HepG2 (cell line): ENCODE data around the gene AKAP10. TPM values are rescaled to one million over a fixed set of nuclear protein-coding genes. Genes with fewer than 3 reads are reported as not detected.

Source experiments
- ARID4A ChIP-seq: sonication (generic); formaldehyde crosslinking; IDR thresholded peaks from 2 replicates; pipeline ENCODE4 v1.5.0; 2020; ENCODE audit warnings: mild to moderate bottlenecking, missing genetic modification reagents, borderline replicate concordance
- ATF1 ChIP-seq: IDR thresholded peaks from 2 replicates; pipeline ENCODE4 v1.6.1; 2016; ENCODE audit warnings: mild to moderate bottlenecking, control low read depth
- ATRX ChIP-seq: sonication (generic); formaldehyde crosslinking; IDR thresholded peaks from 2 replicates; pipeline ENCODE4 v1.4.0; 2020; ENCODE audit warnings: missing genetic modification reagents, borderline replicate concordance
- DRAP1 ChIP-seq: IDR thresholded peaks from 2 replicates; pipeline ENCODE4 v1.6.1; 2016; ENCODE audit warnings: missing genetic modification reagents, missing compliant biosample characterization
- GPN1 ChIP-seq: sonication (generic); formaldehyde crosslinking; IDR thresholded peaks from 2 replicates; pipeline ENCODE4 v1.5.1; 2020; ENCODE audit warnings: missing genetic modification reagents, borderline replicate concordance
- IRF9 ChIP-seq: sonication (generic); formaldehyde crosslinking; IDR thresholded peaks from 2 replicates; pipeline ENCODE4 v1.8.0; 2022; ENCODE audit warnings: missing genetic modification reagents, mild to moderate bottlenecking, borderline replicate concordance
- KMT2A ChIP-seq: sonication (generic); formaldehyde crosslinking; IDR thresholded peaks from 2 replicates; pipeline ENCODE4 v1.4.0; 2020; ENCODE audit warnings: missing genetic modification reagents
- MIER3 ChIP-seq: IDR thresholded peaks from 2 replicates; pipeline ENCODE4 v1.6.1; 2016; ENCODE audit warnings: missing compliant biosample characterization, borderline replicate concordance
- NFYC ChIP-seq: IDR thresholded peaks from 2 replicates; pipeline ENCODE4 v1.6.1; 2016; ENCODE audit warnings: missing genetic modification reagents, missing compliant biosample characterization
- RFX5 ChIP-seq: IDR thresholded peaks from 2 replicates; pipeline ENCODE4 v1.6.1; 2011; ENCODE audit warnings: low read depth, low read length, improper control_type of control experiment
- RXRA ChIP-seq: sonication (generic); formaldehyde crosslinking; IDR thresholded peaks from 2 replicates; pipeline ENCODE4 v1.5.1; 2020; ENCODE audit warnings: missing genetic modification reagents
- SMYD3 ChIP-seq: sonication (generic); formaldehyde crosslinking; IDR thresholded peaks from 2 replicates; pipeline ENCODE4 v1.8.1; 2023; ENCODE audit warnings: mild to moderate bottlenecking, missing genetic modification reagents
- TBP ChIP-seq: sonication (generic); formaldehyde crosslinking; IDR thresholded peaks from 2 replicates; pipeline ENCODE4 v1.5.0; 2020; ENCODE audit warnings: missing genetic modification reagents
- TCF7 ChIP-seq: sonication (generic); IDR thresholded peaks from 2 replicates; pipeline ENCODE4 v1.6.1; 2016; ENCODE audit warnings: antibody characterized with exemption, low read depth
- ZNF280B ChIP-seq: sonication (generic); formaldehyde crosslinking; IDR thresholded peaks from 2 replicates; pipeline ENCODE4 v1.5.0; 2020; ENCODE audit warnings: missing genetic modification reagents, mild to moderate bottlenecking, borderline replicate concordance
- ZNF292 ChIP-seq: sonication (generic); formaldehyde crosslinking; IDR thresholded peaks from 2 replicates; pipeline ENCODE4 v1.8.1; 2022; ENCODE audit warnings: mild to moderate bottlenecking, low read depth, missing genetic modification reagents, borderline replicate concordance
- ZNF337 ChIP-seq: sonication (generic); formaldehyde crosslinking; IDR thresholded peaks from 2 replicates; pipeline ENCODE4 v1.5.1; 2020; ENCODE audit warnings: missing genetic modification reagents, low read depth, mild to moderate bottlenecking, borderline replicate concordance
- ZNF367 ChIP-seq: sonication (generic); formaldehyde crosslinking; IDR thresholded peaks from 2 replicates; pipeline ENCODE4 v1.4.0; 2020; ENCODE audit warnings: missing genetic modification reagents, borderline replicate concordance
- ZNF562 ChIP-seq: sonication (generic); formaldehyde crosslinking; IDR thresholded peaks from 2 replicates; pipeline ENCODE4 v1.8.0; 2022; ENCODE audit warnings: missing genetic modification reagents, borderline replicate concordance
- ZNF7 ChIP-seq: IDR thresholded peaks from 2 replicates; pipeline ENCODE4 v1.6.1; 2016; ENCODE audit warnings: missing biosample characterization, missing genetic modification reagents
- ZNF768 ChIP-seq: sonication (generic); formaldehyde crosslinking; IDR thresholded peaks from 2 replicates; pipeline ENCODE4 v1.4.0; 2020; ENCODE audit warnings: missing genetic modification reagents
- ZSCAN21 ChIP-seq: sonication (generic); formaldehyde crosslinking; IDR thresholded peaks from 2 replicates; pipeline ENCODE4 v1.8.0; 2022; ENCODE audit warnings: mild to moderate bottlenecking, missing genetic modification reagents, moderate library complexity, borderline replicate concordance
- polyA plus RNA-seq, 8 experiments: library from polyadenylated mRNA; depleted of rRNA in 3 of 8; stranded (reverse) in 7 of 8; unstranded in 1 of 8; fragments of >200 nt; fragmentation: Illumina TruSeq in 4 of 8; extraction: Trizol in 4 of 8; gene quantifications; 2 replicates each; pipeline versions ENCODE4 v1.2.1 to v1.2.3, GENCODE V29; 2011 to 2016; ENCODE audit warnings: low read depth in 4 of 8, missing spikeins in 1 of 8, mixed read lengths in 1 of 8; ENCODE audit not compliant: insufficient read depth in 1 of 8
- total RNA-seq, 5 experiments: library from RNA; depleted of rRNA; stranded (reverse); fragments of >200 nt; fragmentation: Illumina TruSeq; extraction: Trizol; gene quantifications; 2 replicates each; pipeline ENCODE4 v1.2.3, GENCODE V29; 2016; ENCODE audit warnings: low read depth in 1 of 5

Gene AKAP10
- total and polyA plus RNA-seq, 2 of the 13 experiments (the other 11 are each of a cell fraction or from before 2014, with no cell fraction given): 17.6 to 21.7 TPM

- TF ChIP-seq ZNF562 (CRISPR knock-in tag): 0 out of 2 replicates have a peak, but pooled peaks have one; percentile 34
- peak; percentile 97 for TF ChIP-seq ZNF280B (CRISPR knock-in tag)
- no peak for TF ChIP-seq ZNF7
- peak; percentile 76 for TF ChIP-seq RXRA
- TF ChIP-seq GPN1 (CRISPR knock-in tag): no peak
- TF ChIP-seq ZNF768 (CRISPR knock-in tag): peak; percentile 37; the same call in 1 of the 2 replicates
- peak; percentile 35 for TF ChIP-seq IRF9 (CRISPR knock-in tag)
- TF ChIP-seq KMT2A (CRISPR knock-in tag): peak; percentile 72
- no peak for TF ChIP-seq RFX5
- TF ChIP-seq DRAP1 (CRISPR knock-in tag): 0 out of 2 replicates have a peak, but pooled peaks have one; percentile 40
- TF ChIP-seq TBP (CRISPR knock-in tag): no peak
- TF ChIP-seq MIER3 (CRISPR knock-in tag): peak; percentile 46; the same call in 1 of the 2 replicates
- peak; percentile 75 for TF ChIP-seq ARID4A
- TF ChIP-seq SMYD3 (CRISPR knock-in tag): no peak
- TF ChIP-seq ZNF337: no peak; the same call in 1 of the 2 replicates
- no peak for TF ChIP-seq TCF7
- TF ChIP-seq NFYC (CRISPR knock-in tag): no peak; the same call in none of the 2 replicates
- TF ChIP-seq ATF1 (CRISPR knock-in tag): no peak
- peak; percentile 33; the same call in 1 of the 2 replicates for TF ChIP-seq ZNF292 (CRISPR knock-in tag)
- peak; percentile 29; the same call in 1 of the 2 replicates for TF ChIP-seq ZSCAN21 (CRISPR knock-in tag)
- no peak for TF ChIP-seq ATRX (CRISPR knock-in tag)
- TF ChIP-seq ZNF367: peak; percentile 89; the same call in 1 of the 2 replicates
Observed at GRCh38 chr17:19977293-19978208, at the start of gene AKAP10 (continued).
